ENCODE data around the gene SLC35F6.

- TF ChIP-seq ZNF274 (IDR thresholded peaks at IDR 0.05; ENCODE audit: low read depth, low read length) (no peak), YY1 (IDR thresholded peaks at IDR 0.05; ENCODE audit: insufficient read depth, insufficient read length) (no peak)
Observed at GRCh38 chr2:26722328-26722727, 41.8 kb upstream of the SLC35F6 start.
